HK-2 (cell line): ENCODE measurements around the gene TRRAP.
A peak's percentile ranks its signal among the peaks of the same experiment; 100 is the strongest.
"Not testable (repeated sequence)": the region's sequence is repeated elsewhere in the genome, so short reads cannot be mapped to it uniquely, and the experiment has no call there.

ENCODE experiments used
- DNase-seq: peaks from one replicate; pipeline ENCODE4 v3.0.0-alpha.2; 2018; ENCODE audit not compliant: unreplicated experiment

TRRAP gene

DNA sequence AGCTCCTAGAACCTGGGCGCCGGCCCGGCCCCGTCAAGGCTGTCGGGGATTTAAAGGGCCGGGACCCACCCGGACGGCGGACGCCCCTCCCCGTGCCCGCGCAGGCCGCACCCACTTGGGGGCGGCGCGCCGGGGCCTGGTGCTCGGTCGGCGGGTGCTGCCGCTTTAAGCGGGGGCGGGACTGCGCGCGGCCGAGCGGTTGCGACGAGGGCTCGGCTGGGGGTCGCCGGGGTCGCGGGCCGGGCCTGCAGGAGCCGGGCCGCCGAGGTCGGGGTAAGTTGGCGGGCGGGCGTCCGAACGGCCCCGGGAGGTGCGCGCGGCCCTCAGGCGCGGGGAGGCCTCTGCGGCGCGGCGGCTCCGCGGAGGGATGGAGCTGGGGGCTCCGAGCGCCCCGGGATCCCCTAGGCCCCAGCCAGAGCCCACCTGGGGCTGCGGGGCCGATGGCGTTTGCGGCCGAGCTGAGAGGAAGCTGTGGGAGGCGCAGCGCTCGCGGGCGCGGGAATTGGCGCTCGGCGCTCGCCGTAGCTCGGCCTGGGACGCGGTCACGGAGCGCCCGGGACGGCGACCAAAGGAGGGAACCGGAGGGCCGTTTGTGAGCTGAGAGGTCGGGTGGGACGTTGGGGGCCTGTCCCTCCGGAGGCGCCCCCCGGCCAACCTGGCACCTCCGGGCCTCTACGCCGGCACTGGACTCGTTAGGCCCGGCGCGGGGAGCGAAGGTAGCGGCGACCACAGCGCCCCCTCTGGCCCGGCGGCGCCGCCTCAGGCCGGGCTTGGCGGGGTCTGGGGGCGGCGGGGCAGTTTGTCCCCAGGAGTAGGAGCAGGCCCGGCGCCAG, at the start of gene TRRAP:
TRRAP (plus strand) TSS at position 168 of the 833 bp plus-strand sequence. CDS start 2,619 bp downstream, outside the sequence.
- peak; percentile 67 for DNase-seq

DNA sequence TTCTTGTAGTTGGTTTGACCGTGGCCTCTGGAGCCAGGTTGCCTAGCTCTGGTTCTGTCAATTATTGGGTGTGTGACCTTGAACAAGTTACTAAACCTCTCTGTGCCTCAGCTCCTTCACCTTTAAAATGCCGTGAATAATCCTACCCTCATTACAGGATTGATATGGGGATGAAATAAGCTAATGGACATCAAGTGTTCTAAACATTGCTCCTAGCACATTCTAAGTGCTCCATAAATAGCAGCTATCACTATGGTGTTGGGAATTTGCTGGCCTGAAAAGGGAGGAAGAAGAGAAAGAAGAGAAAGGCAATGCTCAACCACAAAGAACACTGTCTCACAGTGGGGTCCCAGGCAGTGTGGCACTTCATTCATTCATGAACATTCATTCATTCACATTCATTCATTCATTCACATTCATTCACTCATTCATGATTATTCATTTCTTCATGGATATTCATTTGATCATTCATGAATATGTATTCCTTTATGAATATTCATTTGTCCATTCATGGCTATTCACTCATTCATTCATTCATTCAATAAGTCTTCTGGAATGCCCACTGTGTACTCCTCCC, 47.3 kb upstream of the TRRAP start:
- no peak for DNase-seq

DNA sequence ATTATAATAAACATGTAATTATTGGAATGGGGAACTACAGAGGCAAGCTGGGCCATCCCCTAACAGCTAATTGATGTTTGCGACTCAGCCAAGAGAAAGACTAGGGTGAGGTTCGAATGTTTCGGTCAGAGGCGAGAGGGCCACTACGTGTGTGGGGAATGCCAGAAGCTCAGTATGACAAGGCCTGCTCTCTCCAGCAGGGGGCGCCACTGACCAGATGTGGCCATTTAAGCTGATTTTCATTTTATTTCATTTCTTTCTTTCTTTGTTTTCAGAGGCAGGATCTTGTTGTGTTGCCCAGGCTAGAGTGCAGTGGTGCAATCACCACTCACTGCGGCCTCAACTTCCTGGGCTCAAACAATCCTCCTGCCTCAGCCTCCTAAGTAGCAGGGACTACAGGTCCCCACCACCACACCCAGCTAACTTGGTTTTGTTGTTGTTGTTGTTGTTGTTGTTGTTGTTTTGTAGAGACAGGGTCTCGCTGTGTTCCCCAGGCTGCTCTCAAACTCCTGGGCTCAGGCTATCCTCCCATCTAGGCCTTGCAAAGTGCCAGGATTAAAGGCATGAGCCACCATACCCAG, 46.6 kb upstream of the TRRAP start:
- DNase-seq = peak; percentile 20

DNA sequence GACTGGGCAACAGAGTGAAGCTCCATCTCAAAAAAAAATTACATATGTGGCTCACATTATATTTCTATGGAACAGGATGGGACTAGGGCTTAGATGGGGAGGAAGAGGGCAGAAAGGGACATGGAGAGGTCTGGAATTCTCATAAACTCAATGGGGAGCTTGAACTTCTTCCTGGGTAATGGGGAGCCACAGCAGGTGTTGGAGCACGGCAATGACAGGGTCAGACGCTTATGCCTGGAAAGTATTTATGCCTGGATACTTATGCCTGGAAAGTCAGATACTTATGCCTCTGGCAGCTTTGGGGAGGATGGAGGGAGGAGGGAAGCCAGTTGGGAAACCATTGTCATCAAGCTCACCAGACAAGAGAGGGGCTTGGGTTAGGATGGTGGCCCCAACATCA, 45.3 kb upstream of the TRRAP start:
- DNase-seq = no peak

DNA sequence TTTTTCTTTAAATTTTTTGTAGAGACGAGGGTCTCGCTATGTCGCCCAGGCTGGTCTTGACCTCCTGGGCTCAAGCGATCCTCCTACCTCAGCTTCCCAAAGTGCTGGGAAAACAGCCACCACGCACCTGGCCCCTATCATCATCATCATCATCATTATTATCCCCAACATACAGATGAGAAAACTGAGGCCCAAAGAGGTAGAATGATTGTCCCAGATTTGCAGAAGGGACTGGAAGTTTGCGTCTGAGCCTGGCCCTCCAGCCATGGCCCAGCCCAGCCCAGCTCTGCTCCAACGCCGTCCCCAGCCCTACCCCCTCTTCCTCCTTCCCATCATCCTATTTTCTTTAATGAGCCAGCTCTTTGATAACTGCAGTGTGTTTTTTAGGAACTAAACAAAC, 43.4 kb upstream of the TRRAP start:
- DNase-seq = no peak

DNA sequence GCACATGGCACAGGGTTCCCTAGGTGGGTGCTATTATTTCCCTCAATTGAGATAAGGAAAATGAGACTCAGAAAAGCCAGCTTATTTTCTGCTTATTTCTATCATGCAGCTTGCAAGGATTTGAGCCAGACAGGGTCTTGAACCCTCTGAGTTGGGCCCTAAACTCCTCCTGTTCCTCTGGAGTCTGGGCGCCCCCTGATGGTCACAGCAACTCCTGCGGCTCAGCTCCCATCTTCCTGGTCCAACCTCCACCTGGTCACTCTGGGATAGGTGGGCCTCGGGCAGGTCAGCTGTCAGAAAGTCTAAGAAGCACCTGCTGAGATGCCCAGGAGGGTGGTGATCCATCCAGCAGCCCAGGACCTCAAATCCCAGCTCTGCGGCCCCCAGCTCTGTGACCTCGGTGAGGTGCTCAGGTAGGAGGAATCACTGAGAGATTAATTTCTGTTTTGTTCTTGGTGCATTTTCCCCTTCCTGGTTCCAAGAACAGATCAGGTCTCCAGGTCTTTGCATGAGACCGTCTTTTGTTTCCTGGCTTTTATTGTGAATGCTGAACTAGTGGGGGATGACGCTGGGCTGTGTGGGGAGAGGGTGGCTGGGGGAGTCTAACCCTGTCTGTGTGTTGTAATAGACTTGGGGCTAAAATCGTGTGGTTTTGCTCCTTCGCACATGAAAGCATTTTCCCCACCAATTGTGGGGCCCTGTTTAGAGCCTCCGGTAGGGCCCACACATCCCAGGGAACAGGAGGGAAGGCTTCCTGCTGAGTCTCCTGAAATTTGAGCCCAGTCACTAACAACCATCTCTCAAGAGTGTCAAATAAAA, 41.3 kb upstream of the TRRAP start:
- peak; percentile 46 for DNase-seq

DNA sequence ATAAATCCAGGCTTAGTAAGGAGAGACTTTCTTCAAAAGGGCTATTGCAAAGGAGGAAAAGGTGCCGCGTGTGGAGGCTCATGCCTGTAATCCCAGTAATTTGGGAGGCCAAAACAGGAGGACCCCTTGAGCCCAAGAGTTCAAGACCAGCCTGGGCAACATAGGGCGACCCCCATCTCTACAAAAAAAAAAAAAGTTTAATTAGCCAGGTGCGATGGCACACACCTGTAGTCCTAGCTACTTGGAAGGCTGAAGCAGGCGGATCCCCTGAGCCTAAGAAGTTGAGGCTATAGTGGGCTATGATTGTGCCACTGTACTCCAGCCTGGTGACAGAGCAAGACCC, 40.7 kb upstream of the TRRAP start:
- DNase-seq = no peak

DNA sequence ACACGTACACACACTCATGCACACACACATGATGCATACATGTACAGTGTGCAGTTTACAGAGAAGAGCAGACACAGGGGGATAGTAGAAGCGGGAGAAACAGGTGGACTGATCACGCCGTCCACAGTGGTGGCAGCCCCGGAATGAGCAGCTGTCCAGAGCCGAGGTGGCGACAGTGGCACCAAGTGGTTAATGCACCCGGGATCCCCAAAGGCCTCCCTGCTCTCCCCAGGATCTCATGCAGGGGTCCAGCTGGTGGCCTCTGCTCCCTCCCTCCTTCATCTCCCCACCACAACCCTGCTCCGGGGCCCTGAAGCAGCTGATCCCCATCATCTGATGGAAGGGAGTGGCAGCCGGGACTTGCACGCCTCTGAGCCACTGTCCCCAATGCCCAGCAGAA, 38.2 kb upstream of the TRRAP start:
- DNase-seq = no peak

DNA sequence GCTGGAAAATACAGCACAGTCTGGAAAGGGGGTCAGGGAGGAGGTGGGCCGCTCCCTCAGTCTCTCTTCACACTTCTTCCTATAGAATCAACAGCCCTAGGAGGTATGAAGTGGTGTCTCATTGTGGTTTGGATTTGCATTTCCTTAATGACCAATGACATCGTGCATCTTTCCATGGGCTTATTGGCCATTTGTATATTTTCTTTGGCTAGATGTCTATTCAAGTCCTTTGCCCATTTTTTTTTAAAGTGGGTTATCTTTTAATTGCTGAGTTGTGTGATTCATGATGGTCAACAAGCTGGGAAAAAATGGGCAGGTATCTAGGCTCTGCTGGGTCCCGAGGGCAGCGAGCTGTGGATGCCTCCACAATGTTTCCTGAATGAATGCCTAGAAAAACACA, 37.6 kb upstream of the TRRAP start:
- DNase-seq = no peak

DNA sequence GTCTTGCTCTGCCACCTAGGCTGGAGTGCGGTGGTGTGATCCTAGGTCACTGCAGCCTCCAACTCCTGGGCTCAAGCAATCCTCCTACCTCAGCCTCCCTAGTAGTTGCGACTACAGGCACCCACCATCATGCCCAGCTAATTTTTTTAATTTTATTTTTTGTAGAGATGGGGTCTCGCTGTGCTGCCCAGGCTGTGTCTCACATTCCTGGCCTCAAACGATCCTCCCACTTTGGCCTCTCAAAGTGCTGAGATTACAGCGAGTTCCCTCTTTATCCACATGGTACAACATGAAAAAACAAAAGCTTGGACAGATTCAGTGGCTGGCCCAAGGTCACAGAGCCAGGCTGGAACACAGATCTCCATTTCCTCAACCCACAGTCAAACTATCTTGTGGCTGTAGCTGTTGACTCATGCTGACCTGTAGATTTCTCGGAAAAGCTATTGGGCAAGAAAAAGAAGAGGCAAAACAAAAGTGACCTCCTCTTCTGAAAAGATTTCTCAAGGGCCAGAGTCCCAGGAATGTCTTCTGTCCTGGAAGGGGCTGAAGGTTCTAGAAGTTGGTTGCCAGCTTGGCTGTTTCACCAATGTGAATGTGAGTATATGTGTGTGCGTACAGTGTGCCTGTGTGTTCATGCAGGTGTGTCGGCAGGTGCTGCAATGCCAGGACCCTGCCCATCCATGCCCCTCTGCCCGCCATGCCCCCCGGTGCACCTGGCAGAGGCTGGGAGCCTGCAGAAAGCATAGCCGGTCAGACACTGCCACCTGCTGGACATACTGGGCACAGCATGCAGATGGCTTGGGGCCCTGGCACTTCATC, 36.9 kb upstream of the TRRAP start:
- DNase-seq = peak; percentile 70

DNA sequence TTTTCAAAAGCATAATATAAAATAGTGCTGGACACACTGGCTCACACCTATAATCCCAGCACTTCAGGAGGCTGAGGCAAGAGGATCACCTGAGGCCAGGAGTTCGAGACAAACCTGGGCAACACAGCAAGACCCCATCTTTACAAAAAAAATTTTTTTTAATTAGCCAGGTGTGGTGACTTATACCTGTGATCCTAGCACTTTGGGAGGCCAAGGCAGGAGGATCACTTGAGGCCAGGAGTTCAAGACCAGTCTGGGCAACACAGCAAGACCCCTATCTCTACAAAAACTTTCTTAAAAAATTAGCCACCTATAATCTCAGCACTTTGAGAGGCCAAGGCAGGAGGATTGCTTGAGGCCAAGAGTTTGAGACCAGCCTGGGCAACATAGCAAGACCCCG, 35.8 kb upstream of the TRRAP start:
- DNase-seq = not testable (repeated sequence)

DNA sequence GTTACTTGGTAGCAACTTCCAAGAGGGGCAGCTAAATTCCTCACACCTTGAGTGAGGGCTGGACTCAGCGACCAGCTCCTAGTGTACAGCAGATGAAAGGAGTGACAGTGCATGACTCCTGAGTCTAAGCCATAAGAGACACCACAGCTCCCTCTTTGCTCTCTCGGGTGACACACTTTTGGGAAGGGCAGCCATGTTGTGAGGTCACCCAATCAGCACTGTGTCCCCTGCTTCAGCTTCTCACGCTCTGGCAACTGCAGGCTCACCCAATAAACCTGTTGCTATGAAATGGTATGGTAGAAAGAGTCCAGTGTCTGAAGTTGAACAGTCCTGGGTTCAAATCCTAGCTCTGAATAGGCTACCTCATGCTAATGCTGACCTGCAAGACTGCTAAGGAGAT, 29.4 kb upstream of the TRRAP start:
- DNase-seq = no peak

DNA sequence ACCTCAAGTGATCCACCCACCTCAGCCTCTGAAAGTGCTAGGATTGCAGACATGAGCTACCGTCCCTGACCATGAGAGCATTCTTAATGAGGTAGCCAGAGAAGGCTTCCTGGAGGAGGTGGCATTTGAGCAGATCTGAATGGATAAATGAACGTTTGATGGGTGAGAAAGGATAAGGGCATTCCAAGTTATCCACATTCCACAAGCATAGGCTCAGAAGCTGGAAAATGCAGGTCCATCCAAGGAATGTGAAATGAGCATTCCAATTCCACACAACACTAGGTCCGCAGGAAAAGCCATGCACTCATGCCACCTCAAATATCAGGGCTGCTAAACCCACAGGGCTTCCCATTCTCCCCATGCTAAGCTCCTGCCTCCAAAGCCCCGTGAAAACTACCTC, 25.5 kb upstream of the TRRAP start:
- no peak for DNase-seq

DNA sequence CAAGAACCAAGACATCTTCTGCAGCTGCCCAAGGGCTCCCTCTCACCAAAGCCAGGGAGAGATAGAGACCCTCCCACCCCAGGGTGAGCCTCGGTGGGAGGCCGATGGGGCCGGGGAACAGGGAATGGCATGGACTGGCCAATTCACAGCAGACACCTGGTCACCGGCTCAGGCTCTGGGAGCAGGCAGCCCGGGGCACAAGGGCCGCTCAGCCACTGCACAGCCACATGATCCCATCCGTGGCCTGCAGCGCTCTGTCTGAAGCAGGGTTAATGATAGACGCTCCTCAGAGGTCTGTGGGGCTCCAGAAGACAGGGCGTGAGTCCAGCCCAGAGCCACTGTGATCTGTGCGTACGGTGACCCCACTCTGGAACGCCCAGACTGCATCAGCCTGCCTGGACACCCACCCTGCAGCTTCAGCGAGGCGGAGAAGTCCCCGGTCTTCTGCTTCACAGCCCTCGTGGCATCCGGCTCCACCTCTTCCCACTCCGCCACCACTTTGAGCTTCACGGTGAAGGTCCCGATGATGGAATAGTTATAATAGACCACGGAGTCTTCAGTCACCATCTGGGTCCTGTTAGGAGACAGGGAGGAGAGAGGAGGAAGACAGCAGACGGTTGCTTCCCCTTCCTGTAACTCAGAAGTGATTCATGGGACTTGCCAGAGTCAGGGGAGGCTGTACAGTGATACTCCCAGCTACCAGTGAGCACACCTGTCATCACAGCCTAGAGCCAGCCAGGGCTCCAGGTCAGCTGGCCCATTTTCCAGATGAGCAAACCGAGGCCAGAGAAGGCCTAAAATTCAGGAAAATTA, 22.5 kb upstream of the TRRAP start:
- DNase-seq = no peak

DNA sequence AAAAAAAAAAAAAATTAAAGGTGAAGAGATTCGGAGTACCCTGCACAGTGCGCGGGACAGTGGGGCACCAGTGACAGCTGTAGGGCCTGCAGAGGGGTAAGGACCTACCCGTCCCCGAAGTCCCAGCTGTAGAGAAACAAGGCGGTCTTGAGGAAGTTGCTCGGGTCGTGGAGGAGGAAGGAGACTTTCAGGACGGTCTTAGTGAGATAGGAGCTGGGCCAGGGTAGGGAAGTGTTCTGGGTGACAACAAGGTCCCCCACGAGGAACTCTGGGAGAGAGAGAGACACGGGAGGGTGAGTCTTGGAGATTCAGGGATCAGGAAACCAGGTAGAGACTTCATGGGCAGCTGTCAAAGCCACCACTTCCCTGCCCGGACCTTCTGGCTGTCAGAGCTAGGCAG, 18.3 kb upstream of the TRRAP start:
- DNase-seq = no peak

DNA sequence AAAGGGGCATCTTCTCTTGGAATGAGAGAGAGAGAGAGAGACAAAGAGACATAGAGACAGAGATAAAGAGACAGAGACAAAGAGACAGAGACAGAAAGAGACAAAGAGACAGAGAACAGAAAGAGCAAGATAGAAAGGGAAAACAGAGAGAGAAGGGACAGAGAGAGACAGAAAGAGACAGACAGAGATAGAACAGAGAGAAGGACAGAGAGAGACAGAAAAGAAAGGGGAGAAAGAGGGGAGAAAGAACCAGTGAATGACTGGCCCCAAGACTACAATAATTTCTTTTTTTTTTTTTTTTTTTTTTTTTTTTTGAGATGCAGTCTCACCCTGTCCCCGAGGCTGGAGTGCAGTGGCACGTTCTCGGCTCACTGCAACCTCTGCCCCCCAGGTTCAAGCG, 16.1 kb upstream of the TRRAP start:
- no peak for DNase-seq

DNA sequence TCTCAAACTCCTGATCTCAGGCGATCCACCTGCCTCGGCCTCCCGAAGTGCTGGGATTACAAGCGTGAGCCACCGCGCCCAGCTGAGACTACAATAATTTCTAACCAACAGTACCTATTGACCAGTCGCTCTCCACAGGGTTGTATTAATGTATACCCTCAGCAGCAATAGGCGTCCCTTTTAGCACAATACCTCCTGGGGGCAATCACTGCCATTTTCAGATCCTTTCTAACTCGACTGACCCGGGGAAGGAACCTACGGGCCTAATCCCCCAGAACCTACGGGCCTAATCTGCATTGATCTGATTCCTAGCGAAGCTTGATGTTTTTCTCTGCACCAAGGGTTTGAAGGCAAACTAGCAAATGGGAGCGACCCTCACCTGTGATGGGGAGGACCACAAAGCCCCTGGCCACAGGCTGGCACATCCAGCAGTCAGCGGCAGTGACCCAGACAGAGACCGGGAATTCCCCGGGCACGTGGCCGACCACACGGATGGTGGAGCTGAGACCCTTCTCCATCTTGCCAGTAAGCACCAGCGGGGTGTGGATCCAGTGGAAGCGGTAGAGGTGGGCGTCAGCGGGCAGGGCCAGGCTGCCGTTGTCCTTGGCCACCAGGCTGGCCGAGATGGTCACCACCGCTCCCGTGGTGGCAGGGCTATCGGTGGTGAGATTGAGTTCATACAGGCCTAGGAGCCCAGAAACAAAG, 15.5 kb upstream of the TRRAP start:
- no peak for DNase-seq

DNA sequence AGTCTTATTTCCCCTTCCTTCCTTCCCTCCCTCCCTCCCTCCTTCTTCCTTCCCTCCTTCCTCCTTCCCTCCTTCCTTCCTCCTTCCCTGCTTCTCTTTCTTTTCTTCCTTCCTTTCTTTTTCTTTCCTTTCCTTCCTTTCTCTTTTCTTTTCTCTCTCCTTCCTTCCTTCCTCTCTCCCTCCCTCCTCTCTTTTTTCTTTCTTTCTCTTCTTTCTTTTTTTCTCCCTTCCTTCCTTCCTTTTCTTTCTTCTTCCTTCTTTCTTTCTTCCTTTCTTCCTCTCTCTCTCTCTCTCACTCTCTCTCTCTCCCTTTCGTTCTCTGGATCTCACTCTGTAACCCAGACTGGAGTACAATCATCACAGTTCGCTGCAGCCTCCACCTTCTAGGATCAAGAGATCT, 14.7 kb upstream of the TRRAP start:
- no peak for DNase-seq

DNA sequence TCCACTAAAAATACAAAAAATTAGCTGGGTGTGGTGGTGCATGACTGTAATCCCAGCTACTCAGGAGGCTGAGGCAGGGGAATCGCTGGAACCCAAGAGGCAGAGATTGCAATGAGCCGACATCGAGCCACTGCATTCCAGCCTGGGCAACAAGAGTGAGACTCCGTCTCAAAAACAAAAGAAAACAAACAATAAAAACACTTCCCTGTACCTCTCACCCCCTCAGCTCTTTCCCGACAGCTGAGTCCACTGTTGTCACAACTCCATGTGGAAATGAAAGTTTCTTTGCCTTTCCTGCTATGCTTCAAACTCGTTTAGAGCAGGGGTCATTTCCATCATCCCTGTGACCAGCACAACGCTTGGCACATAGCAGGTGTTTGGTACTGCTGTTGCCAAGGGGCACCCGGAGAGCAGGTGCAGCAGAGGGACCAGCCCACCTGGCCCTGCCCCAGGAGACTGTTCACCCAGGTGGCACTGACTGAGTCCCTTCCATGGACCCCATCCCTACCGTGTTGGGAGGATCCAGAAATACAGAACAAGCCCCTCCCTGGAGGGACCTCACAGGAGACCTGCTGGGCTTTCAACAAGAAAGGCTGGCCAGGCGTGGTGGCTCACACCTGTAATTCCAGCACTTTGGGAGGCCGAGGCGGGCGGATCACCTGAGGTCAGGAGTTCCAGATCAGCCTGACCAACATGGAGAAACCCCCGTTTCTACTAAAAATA, 13.4 kb upstream of the TRRAP start:
- DNase-seq = no peak
